Stimulated activated CD8-positive, alpha-beta memory T cell treated with anti-CD3 and anti-CD28 coated beads, Interleukin-15, amount 100 ng/mL, for 24 hours (primary cell): Measurements from ENCODE around the gene ACACB.

ENCODE experiments used
- DNase-seq: peaks from one replicate; pipeline ENCODE4 v3.0.0-alpha.2; 2020; ENCODE audit warnings: low read depth

ACACB gene

DNA sequence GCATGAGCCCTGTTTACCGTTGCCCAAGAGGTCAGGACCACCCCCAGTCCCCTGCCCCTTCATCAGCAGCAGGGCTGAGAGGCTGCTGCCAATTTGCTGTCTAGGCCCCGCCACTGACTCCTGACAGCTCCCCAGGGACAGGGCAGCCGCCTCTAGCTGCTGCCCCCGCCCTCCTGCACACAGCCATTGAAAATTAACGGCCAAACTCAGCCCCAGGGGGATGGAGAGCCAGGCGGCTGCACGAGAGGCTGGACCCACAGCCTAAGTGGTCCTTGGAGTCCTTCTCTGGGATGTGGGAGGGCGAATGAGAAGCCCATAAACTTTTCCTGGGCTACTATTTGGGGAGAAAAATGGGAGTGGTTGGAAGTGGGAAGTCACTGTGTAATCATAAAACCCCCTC, 188.1 kb downstream of the ACACB start:
- no peak for DNase-seq

DNA sequence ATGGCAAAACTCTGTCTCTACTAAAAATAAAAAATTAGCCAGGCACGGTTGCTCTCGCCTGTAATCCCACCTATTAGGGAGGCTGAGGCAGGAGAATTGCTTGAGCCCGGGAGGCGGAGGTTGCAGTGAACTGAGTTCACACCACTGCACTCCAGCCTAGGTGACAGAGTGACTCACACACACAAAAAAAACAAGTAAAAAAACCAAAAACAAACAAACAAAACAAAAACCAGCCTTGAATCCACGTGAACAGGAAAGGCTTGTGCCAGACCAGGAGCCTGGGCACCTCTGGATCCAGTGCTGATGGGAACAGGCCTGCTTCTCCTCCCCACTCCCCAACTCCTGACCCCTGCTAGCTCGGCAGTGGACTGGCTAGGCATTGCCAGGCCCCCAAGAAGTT, 189.2 kb downstream of the ACACB start:
- DNase-seq: no peak

- no peak for DNase-seq
Observed at GRCh38 chr12:109307051-109307450, 190.7 kb downstream of the ACACB start.

- DNase-seq: no peak
Observed at GRCh38 chr12:109308534-109309380, 192.4 kb downstream of the ACACB start, which contains the start of gene FOXN4. Gene FOXN4, minus strand, starts transcription at chr12:109309284. Its CDS starts 963 bp downstream, at chr12:109308321.

DNA sequence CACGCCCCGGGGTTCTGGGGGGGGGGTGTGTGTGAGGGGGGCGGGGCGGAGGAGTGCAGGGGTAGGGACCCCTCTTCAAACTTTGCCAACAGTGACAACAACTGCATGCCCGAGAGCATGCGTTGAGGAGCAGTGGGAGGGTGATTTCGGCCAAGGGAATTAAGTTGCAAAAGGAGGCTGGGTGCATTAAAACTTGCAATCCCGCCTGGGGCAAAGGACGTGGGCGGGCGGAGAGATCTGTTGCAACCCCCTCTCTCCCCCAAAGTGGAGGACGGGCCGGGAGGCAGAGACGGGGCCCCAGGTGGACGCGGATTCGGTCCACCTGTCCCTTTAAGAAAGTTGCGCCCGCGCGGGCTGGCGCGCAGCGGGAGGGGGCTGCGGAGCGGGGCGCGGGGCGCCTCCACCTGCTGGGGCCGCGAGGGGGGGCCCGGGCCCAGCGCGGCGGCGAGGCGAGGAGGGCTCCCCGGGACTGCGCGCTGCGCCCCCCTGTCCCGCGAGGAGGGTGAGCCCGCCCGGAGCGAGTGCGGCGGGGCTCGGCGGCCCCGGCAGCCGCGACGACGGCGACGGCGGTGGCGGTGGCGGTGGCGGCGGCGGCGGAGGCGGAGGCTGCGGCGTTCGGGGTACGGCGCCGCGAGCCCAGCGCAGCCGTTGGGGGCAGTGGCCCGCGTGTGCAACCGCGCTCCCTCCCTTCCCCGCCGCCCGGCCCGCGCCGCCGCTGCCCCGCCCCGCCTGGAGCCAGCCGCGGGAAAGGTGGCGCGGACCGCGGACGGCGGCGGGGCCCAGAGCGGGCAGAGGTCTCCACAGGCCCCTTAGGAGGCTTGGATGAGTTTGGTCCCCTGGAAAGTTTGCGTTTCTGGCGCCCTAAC, 193.2 kb downstream of the ACACB start:
- DNase-seq: no peak

- DNase-seq: no peak
Observed at GRCh38 chr12:109310247-109311125, 194.1 kb downstream of the ACACB start.
